K562 (cell line): ENCODE measurements around the gene GNL3. TPM values are rescaled to one million over a fixed set of nuclear protein-coding genes. Genes with fewer than 3 reads are reported as not detected.
A peak's percentile ranks its signal among the peaks of the same experiment; 100 is the strongest.

Experiments used
- ATAC-seq: fragments of 200-7000 bp; cut with Tn5 transposase; 3 replicates; pipeline ENCODE4 v1.9.1; 2020; ENCODE audit warnings: moderate library complexity
- BruUV-seq: library from RNA; stranded (reverse); fragments of 400-500 nt; replicated peaks from 2 replicates; lab custom pipeline; 2021; lab: Mats Ljungman, UMichigan
- CTCF ChIA-PET: fragments of 300-600 bp; formaldehyde crosslinking; extraction: SDS; loops from one replicate; lab custom pipeline; 2021; ENCODE audit warnings: low intra/inter-chr PET ratio; lab: Yijun Ruan, JAX
- POLR2A ChIA-PET: fragments of 300-600, 350-650 bp; sonication (Branson Sonifier 250); formaldehyde crosslinking; extraction: SDS; loops from one replicate; lab custom pipeline; 2021; ENCODE audit warnings: antibody characterized with exemption, inconsistent platforms; lab: Yijun Ruan, JAX
- DNase-seq, 4 experiments: peaks; one replicate each; pipeline versions ENCODE4 v3.0.0 to v3.0.0-alpha.2; 2011 to 2018; ENCODE audit warnings: low spot score in 3 of 4, mixed read lengths in 3 of 4; ENCODE audit errors: extremely low read depth in 1 of 4
- FAIRE-seq: peaks from 2 replicates; lab custom pipeline; 2011; peaks lifted over from hg19 to GRCh38; lab: Jason Lieb, UNC
- H2AFZ ChIP-seq: 2 replicates; pipeline ENCODE4 v1.6.0; 2011; ENCODE audit warnings: low read depth, low read length, control low read depth, inconsistent platforms
- H3K27ac ChIP-seq: fragments of 200-600 bp; 3 replicates; pipeline ENCODE4 v1.8.0; 2011; ENCODE audit warnings: low read depth, mild to moderate bottlenecking, control low read depth, inconsistent platforms, low read length, moderate library complexity, mixed read lengths; ENCODE audit errors: extremely low read depth
- H3K27me3 ChIP-seq, 2 experiments: fragments of 300-600 bp in 1 of 2; 2 replicates in 1 of 2; 3 replicates in 1 of 2; pipeline versions ENCODE4 v1.6.0 to v1.8.0; 2011; ENCODE audit warnings: inconsistent platforms in 2 of 2, low read length in 2 of 2, mild to moderate bottlenecking in 1 of 2, mixed read lengths in 1 of 2, moderate library complexity in 1 of 2; ENCODE audit not compliant: control insufficient read depth in 2 of 2, insufficient read depth in 2 of 2
- H3K36me3 ChIP-seq: fragments of 300-600 bp; 3 replicates; pipeline ENCODE4 v1.8.0; 2011; ENCODE audit warnings: mild to moderate bottlenecking, low read length, inconsistent platforms; ENCODE audit not compliant: control insufficient read depth, insufficient read depth
- H3K4me1 ChIP-seq, 2 experiments: fragments of 200-600 bp in 1 of 2; replicated peaks in 1 of 2; 2 replicates in 1 of 2; 3 replicates in 1 of 2; pipeline versions ENCODE4 v1.5.1 to v1.8.0; 2011; ENCODE audit warnings: inconsistent platforms in 2 of 2, low read length in 2 of 2, mild to moderate bottlenecking in 1 of 2, mixed read lengths in 1 of 2, moderate library complexity in 1 of 2; ENCODE audit not compliant: control insufficient read depth in 2 of 2, insufficient read depth in 2 of 2
- H3K4me2 ChIP-seq: 2 replicates; pipeline ENCODE4 v1.6.1; 2011; ENCODE audit warnings: low read length, control low read depth, inconsistent platforms, mixed read lengths; ENCODE audit not compliant: insufficient read depth
- H3K4me3 ChIP-seq: fragments of 200-600 bp; sonication (generic), shearing (Covaris generic); 2 replicates; pipeline ENCODE4 v1.5.1; 2016; ENCODE audit warnings: control low read depth, inconsistent platforms
- H3K79me2 ChIP-seq: fragments of 200-600 bp; 3 replicates; pipeline ENCODE4 v1.8.0; 2011; ENCODE audit warnings: low read length, inconsistent platforms; ENCODE audit not compliant: control insufficient read depth, insufficient read depth
- H3K9ac ChIP-seq, 2 experiments: 2 replicates each; pipeline versions ENCODE4 v1.6.0 to v1.6.1; 2011; ENCODE audit warnings: low read depth in 2 of 2, low read length in 2 of 2, control low read depth in 1 of 2, inconsistent platforms in 1 of 2, mild to moderate bottlenecking in 1 of 2, mixed read lengths in 1 of 2; ENCODE audit not compliant: insufficient read depth in 1 of 2
- H3K9me1 ChIP-seq: one replicate; pipeline ENCODE4 v1.6.0; 2011; ENCODE audit warnings: inconsistent platforms, mild to moderate bottlenecking, low read length, moderate library complexity; ENCODE audit not compliant: control insufficient read depth, insufficient read depth
- H3K9me3 ChIP-seq: replicated peaks from 2 replicates; pipeline ENCODE4 v1.5.1; 2011; ENCODE audit warnings: low read depth, low read length, inconsistent platforms; ENCODE audit not compliant: control insufficient read depth, insufficient read depth
- H4K20me1 ChIP-seq: replicated peaks from 2 replicates; pipeline ENCODE4 v1.6.1; 2011; ENCODE audit warnings: low read length, inconsistent platforms, mixed read lengths; ENCODE audit not compliant: control insufficient read depth, insufficient read depth
- CBFA2T3 ChIP-seq: fragments of 450-650 bp; IDR thresholded peaks from 2 replicates; pipeline ENCODE4 v1.6.1; 2017
- HMG20B ChIP-seq: fragments of 250-450 bp; sonication (Bioruptor Pico); IDR thresholded peaks from 2 replicates; pipeline ENCODE4 v1.5.0; 2021; ENCODE audit warnings: mild to moderate bottlenecking
- PRMT5 ChIP-seq: sonication (generic); formaldehyde crosslinking; IDR thresholded peaks from 2 replicates; pipeline ENCODE4 v1.5.0; 2020; ENCODE audit warnings: missing genetic modification reagents
- SPI1 ChIP-seq: IDR thresholded peaks from 2 replicates; pipeline ENCODE4 v1.6.1; 2011; ENCODE audit warnings: low read depth, low read length, control low read depth, borderline replicate concordance
- TFAM ChIP-seq: fragments of 250-450 bp; sonication (Bioruptor Pico); conservative IDR thresholded peaks from 2 replicates; pipeline ENCODE4 v1.5.0; 2021; ENCODE audit warnings: mild to moderate bottlenecking, moderate library complexity
- TGIF2 ChIP-seq: sonication (generic); formaldehyde crosslinking; IDR thresholded peaks from 2 replicates; pipeline ENCODE4 v1.8.1; 2022; ENCODE audit warnings: mild to moderate bottlenecking, missing genetic modification reagents, moderate library complexity
- TRIM24 ChIP-seq, 2 experiments: fragments of 450-650 bp; IDR thresholded peaks; 2 replicates each; pipeline ENCODE4 v1.6.1; 2016
- ZNF785 ChIP-seq: fragments of 250-450 bp; sonication (Bioruptor Pico); IDR thresholded peaks from 2 replicates; pipeline ENCODE4 v1.4.0; 2020; ENCODE audit warnings: mild to moderate bottlenecking
- WGBS: fragments of 100-300 bp; shearing (Covaris generic); methylation state at CpG from one replicate; pipeline ENCODE4 v1.1.6; 2016; ENCODE audit warnings: low coverage, mixed read lengths; ENCODE audit not compliant: insufficient coverage; ENCODE audit errors: missing lambda C conversion rate; 5-methylcytosine and 5-hydroxymethylcytosine counted together
- in situ Hi-C: fragments of 300-500 bp; cut with MboI; formaldehyde crosslinking; loops from 4 replicates; pipeline ENCODE4 v1.15.0; 2018; ENCODE audit warnings: inconsistent platforms, mixed read lengths
- intact Hi-C: fragments of 100-400 bp; cut with micrococcal nuclease; formaldehyde crosslinking; loops from 2 replicates; pipeline ENCODE4 v1.14.2; 2022
- polyA plus RNA-seq, 8 experiments: library from polyadenylated mRNA; depleted of rRNA in 4 of 8; stranded (reverse) in 5 of 8; unstranded in 3 of 8; fragments of >200 nt; fragmentation: Nextera tagmentation in 2 of 8; fragmentation: Illumina TruSeq in 1 of 8; extraction: Ambion mirVana in 2 of 8; extraction: Trizol in 1 of 8; gene quantifications; 2 replicates each; pipeline versions ENCODE4 v1.2.1 to v1.2.3, GENCODE V29; 2011 to 2014; ENCODE audit warnings: inconsistent platforms in 1 of 8, missing spikeins in 1 of 8
- total RNA-seq, 7 experiments: library from RNA; depleted of rRNA in 6 of 7; stranded (reverse); fragments of >200 nt in 6 of 7; fragmentation: Illumina TruSeq in 2 of 7; extraction: Trizol in 2 of 7; gene quantifications; 2 replicates each; pipeline versions ENCODE4 v1.2.1 to v1.2.3, GENCODE V29; 2011 to 2021; ENCODE audit warnings: low replicate concordance in 1 of 7
- TF ChIP-seq, protein P1 (sequence below): fragments of 450-650 bp; formaldehyde crosslinking; IDR thresholded peaks from 2 replicates; pipeline ENCODE4 v1.4.0; 2022; ENCODE audit warnings: mild to moderate bottlenecking, moderate library complexity

GNL3 gene
- total and polyA plus RNA-seq, 9 of the 15 experiments (the other 6 are each of a cell fraction or from before 2014, with no cell fraction given) = 132 to 313 (median 220) TPM

DNA sequence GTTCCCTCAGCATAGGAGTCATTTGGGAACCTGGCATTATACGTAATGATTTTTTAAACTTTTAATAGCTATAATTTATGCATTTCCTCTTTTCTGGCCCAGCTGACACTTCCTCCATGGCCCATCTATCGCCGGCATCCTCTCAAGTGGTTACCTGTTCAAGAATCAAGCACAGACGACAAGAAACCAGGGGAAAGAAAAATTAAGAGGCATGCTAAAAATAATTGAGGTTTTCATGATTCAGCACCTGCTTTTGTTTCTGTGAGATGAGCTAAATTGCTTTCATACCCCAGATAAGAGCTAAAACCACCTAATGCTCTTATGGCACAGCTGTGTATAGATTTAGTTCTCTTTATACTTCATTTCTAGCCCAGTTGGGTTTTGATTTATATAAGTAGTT, 21.8 kb downstream of the GNL3 start:
- Histone ChIP-seq H3K36me3 (peaks cover 22% of the 10 kb centered on the region), H3K4me1 (peaks cover 7 to 10% of the 10 kb centered on the region in 2 experiments; a peak in 3 of 5 replicates), H3K9me3 (no peaks in the 10 kb centered on the region), H4K20me1 (no peaks in the 10 kb centered on the region), H3K27ac (no peak overlapping the region), H3K4me2 (peak overlapping the region; percentile 94; the same call in 1 of the 2 replicates), H3K9ac (no peak overlapping the region), H2AFZ (no peak overlapping the region), H3K9me1 (no peaks in the 10 kb centered on the region), H3K27me3 (no peaks in the 10 kb centered on the region), H3K79me2 (peaks cover 48% of the 10 kb centered on the region), H3K4me3 (peak overlapping the region; percentile 83; the same call in 1 of the 2 replicates)
- in situ Hi-C loops = no loop called here
- ATAC-seq (no peak), FAIRE-seq (no peak), DNase-seq (no peak)
- POLR2A ChIA-PET = interaction anchor here (1.1 to 1.2 kb wide), 2 partner anchors 8 to 10 kb away, joined by 3 to 5 read pairs; no protein-coding TSS in a partner anchor
- intact Hi-C loops = no loop called here
- CTCF ChIA-PET = no interaction called here
- 51% methylated on average over 4 of the region's 4 CpGs for WGBS
- no TSS peak for BruUV-seq
- TF ChIP-seq CBFA2T3 (no peak), SPI1 (peak; percentile 75)

DNA sequence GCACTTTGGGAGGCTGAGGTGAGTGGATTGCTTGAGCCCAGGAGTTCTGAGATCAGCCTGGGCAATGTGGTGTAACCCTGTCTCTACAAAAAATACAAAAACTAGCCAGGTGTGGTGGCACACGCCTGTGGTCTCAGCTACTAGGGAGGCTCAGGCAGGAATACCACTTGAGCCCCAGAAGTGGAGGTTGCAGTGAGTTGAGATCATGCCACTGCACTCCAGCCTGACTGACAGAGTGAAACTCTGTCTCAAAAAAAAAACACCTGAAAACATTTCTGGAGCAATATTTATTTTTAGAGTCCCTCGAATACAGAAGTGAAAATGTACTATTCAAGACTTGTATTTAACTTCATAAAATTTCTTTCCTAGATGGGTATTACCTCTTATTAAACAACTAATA, 24.7 kb downstream of the GNL3 start:
- Histone ChIP-seq H3K36me3 (peaks cover 17% of the 10 kb centered on the region; the same call in 2 of the 3 replicates), H3K4me3 (no peak overlapping the region), H2AFZ (no peak overlapping the region), H3K79me2 (peaks cover 26% of the 10 kb centered on the region)
- BruUV-seq = no TSS peak
- ATAC-seq = no peak
- no peak for TF ChIP-seq TFAM (CRISPR knock-in tag)
- no peak for TF ChIP-seq PRMT5 (CRISPR knock-in tag)
- TF ChIP-seq HMG20B (CRISPR knock-in tag) = no peak
- TF ChIP-seq, protein P1, sequence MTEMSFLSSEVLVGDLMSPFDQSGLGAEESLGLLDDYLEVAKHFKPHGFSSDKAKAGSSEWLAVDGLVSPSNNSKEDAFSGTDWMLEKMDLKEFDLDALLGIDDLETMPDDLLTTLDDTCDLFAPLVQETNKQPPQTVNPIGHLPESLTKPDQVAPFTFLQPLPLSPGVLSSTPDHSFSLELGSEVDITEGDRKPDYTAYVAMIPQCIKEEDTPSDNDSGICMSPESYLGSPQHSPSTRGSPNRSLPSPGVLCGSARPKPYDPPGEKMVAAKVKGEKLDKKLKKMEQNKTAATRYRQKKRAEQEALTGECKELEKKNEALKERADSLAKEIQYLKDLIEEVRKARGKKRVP = no peak
- no peak for TF ChIP-seq TGIF2 (CRISPR knock-in tag)
- TF ChIP-seq TRIM24 (IDR thresholded peaks at IDR 0.05) = no peak
- no peak for TF ChIP-seq ZNF785
- no peak for TF ChIP-seq SPI1
- TF ChIP-seq, all 486 proteins: peak for 0
- CTCF ChIA-PET = no interaction called here
- DNase-seq = no peak
- no peak for FAIRE-seq
- no peaks in the 10 kb centered on the region for H4K20me1 ChIP-seq
- no peak overlapping the region for H3K9ac ChIP-seq
- 82% methylated on average over 2 of the region's 2 CpGs for WGBS
- H3K4me1 ChIP-seq = no peaks in the 10 kb centered on the region; a peak in 2 of 5 replicates
- H3K4me2 ChIP-seq = no peak overlapping the region
- POLR2A ChIA-PET = interaction anchor here (0.5 kb wide), 1 partner anchor 116 kb away, joined by 3 read pairs; no protein-coding TSS in a partner anchor
- intact Hi-C loops = no loop called here
- H3K27ac ChIP-seq = no peak overlapping the region
- no peaks in the 10 kb centered on the region for H3K9me1 ChIP-seq
- no peaks in the 10 kb centered on the region for H3K9me3 ChIP-seq
- no peaks in the 10 kb centered on the region for H3K27me3 ChIP-seq
- in situ Hi-C loops = no loop called here
